GM19452 (cell line): ENCODE data around the gene ACY1.
A peak's percentile ranks its signal among the peaks of the same experiment; 100 is the strongest.

Experiments used
- ATAC-seq: cut with Tn5 transposase; IDR thresholded peaks from one replicate; pipeline ENCODE4 v1.9.1; 2021; ENCODE audit not compliant: unreplicated experiment

Gene ACY1

GRCh38 chr3:51962854-51963530 is 20.3 kb upstream of the ACY1 start:
- no peak for ATAC-seq

- no peak for ATAC-seq
Observed at GRCh38 chr3:51963951-51964451, 19.3 kb upstream of the ACY1 start.

DNA sequence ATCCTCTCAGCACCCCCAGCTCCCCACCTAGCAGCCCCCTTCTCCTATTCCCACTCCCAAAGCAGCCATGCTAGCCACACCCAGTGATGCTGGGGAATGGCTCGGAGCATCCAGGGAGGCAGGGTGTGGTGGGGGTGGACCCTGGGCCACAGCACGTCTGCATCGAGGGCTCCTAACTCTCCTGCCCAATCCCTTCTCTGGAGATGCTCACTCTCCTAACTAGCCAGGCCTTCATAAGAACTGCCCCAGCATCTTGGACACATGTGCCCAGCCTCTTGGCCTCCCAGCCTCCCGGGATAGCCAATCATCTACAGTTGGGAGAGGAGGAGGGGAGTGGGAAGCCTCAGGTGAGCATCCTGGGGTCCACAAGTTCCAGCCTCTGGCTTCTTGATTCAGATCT is 18.8 kb upstream of the ACY1 start:
- ATAC-seq: no peak

GRCh38 chr3:51966016-51966415 is 17.3 kb upstream of the ACY1 start:
- ATAC-seq: no peak

DNA sequence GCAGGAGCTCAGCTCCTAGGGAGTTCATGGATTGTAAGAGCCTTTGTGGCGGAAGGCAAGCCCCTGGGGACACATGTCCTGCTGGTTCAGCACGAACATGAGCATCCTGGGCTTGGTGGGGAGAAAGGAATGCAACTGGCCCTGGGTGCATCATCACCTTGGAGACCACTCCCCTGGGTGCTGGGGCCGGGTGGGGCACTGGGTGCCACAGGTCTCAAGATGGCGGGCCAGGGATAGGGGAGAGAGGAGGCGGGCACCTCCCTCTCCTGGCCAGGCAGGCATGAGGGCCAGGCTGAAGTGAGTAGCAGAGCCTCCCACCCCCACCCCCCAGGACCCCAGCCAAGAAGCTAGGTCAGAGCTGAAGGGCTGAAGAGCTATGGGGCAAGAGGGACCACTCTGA is 16.8 kb upstream of the ACY1 start:
- no peak for ATAC-seq

DNA sequence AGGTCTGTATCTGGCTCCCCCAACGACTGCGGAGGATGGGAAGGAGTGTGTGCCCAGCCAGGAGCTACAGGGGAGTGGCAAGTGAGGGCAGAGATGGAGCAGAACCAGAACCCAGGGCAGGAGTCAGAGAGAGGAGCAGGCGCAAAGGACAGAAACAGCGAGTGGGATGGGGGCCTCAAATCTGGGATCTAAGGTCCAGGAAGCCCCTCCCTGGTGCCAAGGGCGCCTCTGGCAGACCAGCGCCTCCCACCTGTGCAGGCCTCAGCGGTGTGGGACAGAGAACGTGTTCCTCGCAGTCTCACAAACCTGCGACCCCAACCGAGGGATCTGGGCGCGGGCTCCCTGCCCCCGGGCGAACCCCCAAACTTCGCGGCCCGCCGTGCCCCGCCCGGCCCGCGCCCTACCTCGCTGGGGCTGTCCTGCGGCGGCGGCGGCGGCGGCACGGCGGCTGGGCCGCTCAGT is 16.4 kb upstream of the ACY1 start:
- no peak for ATAC-seq

DNA sequence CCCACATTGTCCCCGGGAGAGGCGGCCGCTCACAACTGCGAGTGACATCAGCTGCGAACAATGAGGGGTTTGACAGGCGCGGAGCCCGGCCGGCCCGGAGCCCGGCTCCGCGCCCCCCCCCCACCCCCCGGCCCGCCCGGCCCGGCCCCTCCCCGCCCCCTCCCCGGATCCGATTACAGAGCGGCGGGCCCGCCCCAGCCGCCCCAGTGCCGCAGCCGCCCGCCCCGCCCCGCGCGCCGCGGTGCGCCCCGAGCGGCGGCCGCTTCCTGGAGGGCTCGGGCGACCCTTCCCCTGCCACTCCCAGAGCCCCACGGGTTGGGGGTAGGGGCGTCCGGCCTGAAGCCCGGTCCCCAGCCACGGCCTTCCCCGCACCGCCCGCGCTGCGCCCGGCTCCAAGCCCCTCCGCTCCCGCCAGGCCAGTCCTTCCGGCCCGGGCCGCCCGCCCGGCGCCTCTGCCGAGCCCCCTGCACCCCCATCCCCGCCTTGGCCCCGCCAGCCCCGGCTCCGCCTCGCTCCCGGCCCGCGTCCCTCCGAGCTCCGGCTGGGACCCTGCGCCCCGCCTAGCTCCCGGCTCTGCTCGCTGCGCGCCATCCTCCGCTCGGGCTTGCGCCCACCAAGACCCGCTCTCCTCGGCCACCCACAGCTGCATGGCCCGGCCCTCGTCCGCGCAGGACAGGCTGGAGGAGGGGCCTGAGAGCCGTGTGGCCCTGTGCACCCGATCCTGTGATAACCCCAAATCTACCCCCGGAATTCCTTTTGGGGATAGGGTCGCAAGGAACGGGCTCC is 15.8 kb upstream of the ACY1 start, which contains the start of gene PCBP4:
Gene PCBP4, minus strand, starts transcription at position 71 of the 786 bp plus-strand sequence. CDS start 6,214 bp downstream, outside the sequence.
- ATAC-seq: peak; percentile 55

DNA sequence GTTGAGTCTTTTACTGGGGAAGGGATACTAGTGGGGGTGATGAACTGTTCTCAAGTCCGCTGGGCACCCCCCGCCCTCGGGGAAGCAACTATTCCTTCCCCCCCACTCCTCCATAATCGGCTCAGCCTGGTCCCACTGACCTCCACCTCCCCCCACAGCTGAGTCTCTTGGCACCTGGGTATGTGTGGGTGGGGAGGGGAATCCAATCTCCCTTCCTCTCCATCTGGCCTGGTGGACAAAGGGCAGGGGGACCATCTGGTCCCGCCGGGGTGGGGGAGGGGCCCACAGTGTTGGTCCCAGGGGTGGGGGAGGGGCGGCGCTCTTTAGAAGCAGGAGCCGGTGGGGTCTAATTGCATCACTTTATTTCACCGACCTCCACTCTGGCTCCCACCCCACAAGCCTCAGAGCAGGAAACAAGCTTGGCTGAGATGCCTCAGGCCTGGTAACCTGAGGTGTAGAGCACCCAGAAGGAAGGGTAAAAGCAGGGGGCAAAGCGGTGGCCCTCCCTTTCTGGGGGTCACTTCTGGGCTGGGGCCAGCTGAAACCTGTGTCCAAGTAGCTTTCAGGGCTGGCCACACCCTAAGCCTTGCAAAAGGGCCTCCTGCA is 15.1 kb upstream of the ACY1 start:
- no peak for ATAC-seq

DNA sequence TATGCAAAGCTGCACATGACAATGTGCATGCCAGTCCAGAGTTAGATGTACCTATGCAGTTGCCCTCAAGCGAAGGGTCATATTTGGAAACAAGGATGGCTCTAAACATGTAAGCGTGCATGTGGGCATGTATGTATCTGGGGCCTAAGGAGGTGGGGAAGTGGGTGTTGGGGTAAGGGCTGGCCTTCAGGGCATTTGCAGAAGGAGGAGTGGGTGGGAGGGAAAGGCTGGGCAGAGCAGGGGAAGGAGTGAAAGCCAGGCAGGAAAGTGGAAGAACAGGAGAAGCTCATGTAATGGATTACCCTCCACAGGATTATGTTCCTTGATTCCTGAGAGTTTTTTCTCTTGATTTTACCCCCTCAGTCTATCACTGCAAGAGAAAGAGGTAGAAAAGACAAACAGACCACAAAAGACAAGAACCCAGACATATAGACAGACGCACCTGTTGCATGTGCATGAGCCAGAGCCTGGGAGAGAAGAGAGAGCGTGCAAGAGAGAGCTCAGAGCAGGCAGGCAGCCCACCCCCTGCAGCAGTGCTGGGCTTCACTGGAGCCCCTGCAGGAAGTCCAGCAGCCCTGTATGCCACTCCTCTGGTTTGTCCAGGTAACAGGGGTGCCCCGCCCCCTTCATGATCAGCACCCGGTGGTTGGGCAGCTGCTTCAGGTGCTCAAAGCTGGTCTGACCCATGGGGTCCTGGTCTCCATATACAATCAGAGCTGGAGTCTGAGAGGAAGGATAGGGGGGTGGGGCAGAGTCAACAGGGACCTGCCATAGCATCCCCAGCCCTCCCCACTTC is 14.3 kb upstream of the ACY1 start:
- ATAC-seq: no peak

GRCh38 chr3:51969841-51970240 is 13.5 kb upstream of the ACY1 start:
- no peak for ATAC-seq

GRCh38 chr3:51970606-51971300 is 12.6 kb upstream of the ACY1 start:
- ATAC-seq: no peak

GRCh38 chr3:51971350-51971749 is 12.0 kb upstream of the ACY1 start:
- ATAC-seq: no peak

DNA sequence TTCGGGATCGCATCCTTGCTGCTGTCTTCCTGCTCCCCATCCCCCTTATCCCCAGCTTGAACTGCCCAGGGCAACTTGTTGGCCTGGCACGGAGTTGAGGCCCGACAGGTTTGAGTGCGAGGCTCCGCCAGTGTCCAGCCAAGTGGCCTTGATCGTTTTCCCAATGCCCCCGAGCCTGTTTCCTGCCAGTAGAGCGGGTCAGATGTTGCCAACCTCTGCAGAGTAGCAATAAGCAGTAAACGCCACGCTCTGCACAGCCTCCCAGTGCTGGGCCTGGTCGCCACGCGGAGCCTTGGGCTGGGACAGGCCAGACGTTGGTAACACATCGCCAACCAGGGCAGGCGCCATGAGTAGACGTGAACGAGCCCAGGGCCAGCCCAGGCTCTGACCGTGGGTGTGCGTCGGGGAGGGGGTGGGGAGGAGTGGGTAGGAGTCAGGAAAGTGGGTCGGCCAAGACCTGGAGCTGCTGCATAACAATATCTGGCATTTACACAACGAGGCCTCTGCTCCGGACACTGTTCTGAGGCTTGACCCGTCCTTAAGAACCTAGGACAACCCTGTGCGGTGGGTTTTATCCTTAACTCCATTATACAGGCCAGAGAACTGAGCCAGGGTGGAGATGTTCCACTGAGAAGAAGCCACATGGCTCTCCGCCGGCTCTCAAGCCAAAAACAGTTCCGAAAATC is 8.9 kb upstream of the ACY1 start:
- ATAC-seq: no peak

DNA sequence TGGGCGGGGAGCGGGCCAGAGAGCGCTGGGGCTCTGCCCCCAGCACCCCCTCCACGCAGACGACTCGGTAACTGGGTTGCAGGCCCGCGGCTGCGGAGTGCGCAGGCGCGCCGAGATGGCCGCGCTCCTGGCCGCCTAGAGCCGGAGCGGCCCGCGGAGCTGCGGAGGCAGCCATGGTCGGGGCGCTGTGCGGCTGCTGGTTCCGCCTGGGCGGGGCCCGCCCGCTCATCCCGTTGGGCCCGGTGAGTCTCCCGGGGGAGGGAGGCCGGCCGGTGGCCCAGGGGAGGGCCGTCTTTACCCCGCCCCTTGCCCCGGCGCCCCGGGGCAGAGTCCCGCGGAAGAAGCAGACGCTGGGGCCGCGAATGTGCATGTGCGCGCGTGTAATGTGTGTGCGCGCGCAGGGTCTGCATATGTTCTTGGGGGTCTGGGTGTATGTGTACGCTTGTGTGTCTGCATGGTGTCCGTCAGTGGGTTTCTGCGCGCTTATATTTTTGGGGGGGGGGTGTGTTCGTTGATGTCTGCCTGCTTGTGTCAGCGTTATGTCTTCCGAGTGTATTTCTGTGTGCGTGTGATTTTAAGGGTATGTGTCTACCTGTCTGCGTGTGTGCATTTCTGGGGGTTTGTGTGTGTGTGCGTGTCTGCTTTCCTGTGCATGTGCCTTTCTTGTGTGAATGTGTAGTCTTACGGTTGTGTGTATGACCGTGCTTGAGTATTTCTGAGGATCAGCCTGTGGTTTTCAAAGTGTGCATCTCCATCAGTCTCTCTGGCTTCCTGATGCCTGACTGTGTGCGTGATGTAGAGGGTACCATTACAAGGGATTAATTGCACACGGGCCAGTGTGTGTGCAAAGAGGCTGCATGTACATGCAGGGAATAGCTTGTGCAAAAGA is 8.1 kb upstream of the ACY1 start, which contains the start of gene ABHD14A:
Gene ABHD14A, plus strand, starts transcription at position 102 of the 889 bp plus-strand sequence. Its CDS starts 72 bp downstream, at position 174.
- peak; percentile 64 for ATAC-seq

DNA sequence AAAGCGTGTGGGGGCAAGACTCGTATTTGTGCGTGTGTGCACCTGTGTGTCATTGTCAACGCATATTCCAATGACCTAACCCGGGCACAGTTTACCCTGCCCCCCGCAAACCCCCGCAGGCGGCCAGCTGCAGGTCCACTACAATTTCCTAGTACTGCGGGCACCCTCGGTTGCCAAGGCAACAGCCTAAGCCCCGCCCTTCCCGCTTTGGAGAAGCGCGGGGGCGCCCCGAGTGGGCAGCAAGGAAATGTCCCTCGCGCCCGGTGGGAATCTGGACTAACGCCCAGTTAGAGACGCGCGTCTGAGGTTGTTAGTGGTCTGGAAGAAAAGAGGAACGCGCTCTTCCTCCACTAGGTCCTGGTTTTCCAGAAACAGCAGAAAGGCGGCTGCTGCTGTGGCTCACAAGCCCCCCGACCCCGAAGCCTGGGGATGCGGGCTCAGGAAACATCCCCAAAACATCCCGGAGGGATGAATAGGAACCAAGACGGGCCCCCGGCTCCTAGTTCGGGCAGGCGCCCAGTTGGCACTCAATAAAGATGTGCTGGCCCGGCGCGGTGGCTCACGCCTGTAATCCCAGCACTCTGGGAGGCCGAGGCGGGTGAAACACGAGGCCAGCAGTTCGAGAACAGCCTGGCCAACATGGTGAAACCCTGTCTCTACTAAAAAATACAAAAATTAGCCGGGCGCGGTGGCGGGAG is 7.3 kb upstream of the ACY1 start:
- ATAC-seq: no peak

DNA sequence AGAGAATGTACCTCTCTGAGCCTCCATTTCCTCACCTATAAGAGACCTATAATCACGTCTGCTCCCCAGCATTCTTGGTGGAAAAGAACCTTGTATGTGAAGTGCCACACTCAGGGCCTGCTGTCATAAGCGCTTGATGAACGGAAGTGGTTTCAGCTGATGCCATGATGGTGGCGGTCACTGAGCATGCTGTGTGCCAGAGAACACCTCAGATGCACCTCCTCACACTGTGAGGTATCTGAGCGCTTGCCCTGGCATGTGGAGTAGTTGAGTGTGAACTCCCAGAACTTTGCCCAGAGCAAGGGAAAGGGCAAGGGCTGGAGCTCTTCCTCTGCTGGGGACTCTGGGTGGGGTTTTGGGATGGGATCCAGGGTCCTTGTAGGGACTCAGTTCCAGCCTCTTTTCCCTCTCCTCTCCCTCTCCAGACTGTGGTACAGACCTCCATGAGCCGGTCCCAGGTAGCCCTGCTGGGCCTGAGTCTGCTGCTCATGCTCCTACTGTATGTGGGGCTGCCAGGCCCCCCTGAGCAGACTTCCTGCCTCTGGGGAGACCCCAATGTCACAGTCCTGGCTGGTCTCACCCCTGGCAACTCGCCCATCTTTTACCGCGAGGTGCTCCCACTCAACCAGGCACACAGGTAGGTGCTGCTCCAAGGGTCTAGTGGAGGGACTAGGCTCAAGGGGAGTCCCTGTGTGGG is 5.7 kb upstream of the ACY1 start:
- no peak for ATAC-seq

- ATAC-seq: no peak
Observed at GRCh38 chr3:51978143-51978502, 5.2 kb upstream of the ACY1 start.

GRCh38 chr3:51980253-51980652 is 3.1 kb upstream of the ACY1 start:
- no peak for ATAC-seq
